ENCODE data around the gene GRK5.
"Not testable (repeated sequence)": the region's sequence is repeated elsewhere in the genome, so short reads cannot be mapped to it uniquely, and the experiment has no call there.

The GRK5 gene

DNA sequence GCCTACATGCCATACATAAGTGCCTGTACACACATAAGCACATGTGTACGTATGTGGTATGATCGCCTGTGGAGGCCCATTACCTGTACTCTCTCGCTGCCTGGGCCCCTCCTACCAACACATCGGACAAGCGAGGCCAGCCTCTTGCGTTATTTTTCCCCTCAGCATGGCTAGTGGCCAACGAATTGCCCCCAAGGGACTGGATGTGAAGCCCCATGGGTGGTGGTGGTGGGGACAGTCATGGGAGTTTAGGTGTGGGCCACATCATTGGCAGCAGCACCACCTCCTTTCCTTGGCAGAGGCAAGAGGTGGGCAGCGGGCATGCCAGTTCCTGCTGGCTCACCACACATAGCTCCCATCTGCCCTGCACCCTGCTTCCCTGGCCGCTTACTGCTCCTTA lies 10.0 kb downstream of the GRK5 start:
- intact Hi-C loops (cut with DNase I) = no loop called here
- no peak for DNase-seq

DNA sequence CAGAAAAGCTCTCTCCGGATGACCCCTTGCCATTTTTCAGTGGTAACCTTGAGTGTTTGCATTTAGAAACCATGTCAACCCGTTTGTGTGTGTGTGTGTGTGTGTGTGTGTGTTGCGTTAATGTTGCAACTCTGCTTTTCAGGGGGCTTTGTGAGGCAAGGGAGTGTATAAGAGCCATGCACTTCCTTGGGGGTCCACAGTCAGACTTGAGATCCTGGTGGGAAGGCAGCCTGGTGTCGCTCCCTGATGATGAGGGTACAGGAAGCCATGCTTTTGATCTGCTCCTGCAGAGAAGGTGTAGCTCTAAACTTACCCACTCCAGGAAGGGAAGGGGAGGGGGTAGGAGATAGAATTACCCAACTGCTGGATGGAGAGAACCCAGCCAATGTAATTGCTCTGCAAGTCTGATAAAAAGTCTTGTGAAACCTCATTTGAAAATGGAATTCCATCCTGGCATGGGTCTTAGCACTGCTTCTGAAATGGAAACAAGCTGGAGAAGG lies 10.7 kb downstream of the GRK5 start:
- intact Hi-C loops (cut with DNase I) = no loop called here
- no peak for DNase-seq

DNA sequence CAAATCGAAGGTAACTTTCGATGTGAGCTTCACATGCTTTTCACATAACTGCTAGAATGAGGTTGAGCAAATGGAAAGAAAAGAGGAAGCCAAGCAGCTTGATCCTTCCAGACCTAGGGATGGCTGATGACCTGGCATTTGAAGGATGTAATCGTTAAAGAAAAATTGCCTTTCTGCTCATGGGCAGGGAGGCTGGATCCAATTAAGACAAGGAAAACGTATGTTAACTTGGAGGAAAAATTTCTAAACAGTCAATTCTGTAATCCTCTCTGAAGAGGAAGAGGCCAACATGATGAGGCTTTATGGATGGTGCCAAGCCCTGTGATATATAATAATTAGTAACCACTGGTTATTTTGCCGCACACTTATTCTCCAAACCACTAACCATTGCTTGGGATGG lies 12.5 kb downstream of the GRK5 start:
- DNase-seq = no peak
- intact Hi-C loops (cut with DNase I) = no loop called here

DNA sequence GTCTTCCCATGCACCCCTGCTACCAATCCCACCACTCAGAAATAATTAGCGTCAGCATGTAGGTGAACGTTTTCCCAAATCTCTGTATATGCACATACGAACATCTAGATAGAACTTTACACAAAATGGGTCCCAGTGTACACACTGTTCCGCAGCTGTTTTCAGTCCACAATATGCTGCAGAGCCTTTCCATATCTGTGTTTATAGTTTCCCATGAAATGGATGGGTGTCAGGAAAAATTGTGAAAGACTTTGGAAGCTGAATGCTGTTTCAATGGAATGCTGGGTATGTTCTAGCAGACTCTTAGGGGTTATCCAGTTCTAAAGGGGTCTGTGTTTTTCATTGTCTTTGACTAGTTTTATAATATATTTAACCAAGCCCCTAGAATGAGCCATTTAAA lies 13.8 kb downstream of the GRK5 start:
- intact Hi-C loops (cut with DNase I) = no loop called here

DNA sequence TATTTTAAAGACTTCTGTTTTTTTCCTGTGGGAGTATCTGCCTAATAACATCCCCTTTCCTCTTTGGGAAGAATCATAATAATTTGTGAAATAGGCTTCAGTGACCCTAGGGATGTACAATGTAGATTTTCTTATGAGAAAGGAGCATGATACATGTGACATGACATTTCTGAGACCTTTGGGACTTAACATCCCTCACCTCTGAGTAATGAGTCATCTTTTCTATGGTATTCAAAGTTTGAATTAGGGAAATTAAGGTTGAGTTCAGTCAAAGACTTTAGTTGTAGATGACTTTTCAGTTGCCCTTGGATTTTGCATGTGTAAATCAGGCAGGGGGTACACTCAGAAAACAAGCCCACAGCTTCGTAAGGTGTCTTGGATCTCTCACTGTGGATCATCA lies 14.3 kb downstream of the GRK5 start:
- intact Hi-C loops (cut with DNase I) = no loop called here

More for the DNA sequence above, 13.8 kb downstream of the GRK5 start:
- no peak for DNase-seq

DNA sequence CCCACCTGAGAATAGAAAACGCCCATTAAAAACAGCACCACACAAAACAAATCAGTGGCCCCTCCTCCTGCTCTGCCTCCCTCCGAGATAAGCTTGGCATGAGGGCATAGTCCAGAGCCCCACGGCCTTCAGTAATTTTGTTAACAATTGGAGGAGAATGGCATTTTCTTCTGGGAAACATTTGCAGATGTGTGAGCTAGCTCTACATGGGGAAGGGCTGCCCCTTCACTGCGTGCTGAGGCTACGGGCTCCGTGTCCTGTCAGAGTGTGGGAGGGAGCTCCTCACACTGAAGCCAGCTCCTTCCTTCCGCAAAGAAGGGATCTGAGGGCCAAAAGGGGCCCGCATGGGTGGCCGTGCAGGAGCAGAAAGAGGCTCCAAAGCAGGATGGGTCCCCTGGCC lies 15.2 kb downstream of the GRK5 start:
- intact Hi-C loops (cut with DNase I) = no loop called here
- DNase-seq = no peak

More for the DNA sequence above, 14.3 kb downstream of the GRK5 start:
- DNase-seq = no peak

DNA sequence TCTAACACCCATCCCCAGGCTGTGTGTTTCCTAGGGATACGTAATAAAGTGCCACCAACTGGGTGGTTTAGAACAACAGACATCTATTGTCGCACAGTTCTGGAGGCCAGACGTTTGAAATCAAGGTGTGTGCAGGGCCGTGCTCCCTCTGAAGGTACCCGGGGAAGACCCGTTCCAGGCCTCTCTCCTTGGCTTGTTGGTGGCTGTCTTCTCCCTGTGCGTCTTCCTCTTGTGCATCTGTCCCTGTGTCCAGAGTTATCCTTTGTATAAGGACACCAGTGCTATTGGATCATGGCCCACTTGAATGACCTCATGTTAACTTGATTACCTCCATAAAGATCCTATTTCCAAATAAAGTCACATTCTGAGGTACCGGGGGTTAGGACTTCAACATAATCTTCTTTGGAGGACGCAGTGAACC lies 15.6 kb downstream of the GRK5 start:
- intact Hi-C loops (cut with DNase I) = no loop called here
- no peak for DNase-seq

DNA sequence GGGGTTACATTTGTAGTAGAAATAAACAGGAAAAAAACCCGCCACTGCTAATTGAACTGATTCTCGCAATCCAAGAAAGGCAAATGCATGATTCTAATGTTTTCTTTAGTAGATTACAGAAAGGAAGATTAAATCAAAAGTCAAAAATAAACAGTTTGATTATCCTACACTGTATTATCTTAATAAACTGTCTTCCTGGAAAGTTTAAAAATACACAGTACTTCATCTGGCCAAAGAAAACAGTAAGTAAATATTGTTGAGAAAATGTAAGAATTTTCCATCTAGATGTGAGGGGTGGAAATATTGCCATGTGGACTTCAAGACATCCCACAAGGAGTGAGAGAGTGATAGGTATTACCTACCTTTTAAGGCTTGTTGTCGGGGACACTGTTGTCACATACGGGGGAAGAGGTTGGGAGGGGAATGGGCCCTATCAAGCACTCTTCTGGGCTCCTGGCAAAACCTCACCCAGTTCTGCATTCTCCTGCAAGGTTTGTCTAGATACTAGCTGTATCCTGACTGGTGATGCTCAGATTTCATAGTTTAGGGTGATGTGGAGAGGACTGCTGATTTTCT lies 17.8 kb downstream of the GRK5 start:
- intact Hi-C loops (cut with DNase I) = no loop called here

DNA sequence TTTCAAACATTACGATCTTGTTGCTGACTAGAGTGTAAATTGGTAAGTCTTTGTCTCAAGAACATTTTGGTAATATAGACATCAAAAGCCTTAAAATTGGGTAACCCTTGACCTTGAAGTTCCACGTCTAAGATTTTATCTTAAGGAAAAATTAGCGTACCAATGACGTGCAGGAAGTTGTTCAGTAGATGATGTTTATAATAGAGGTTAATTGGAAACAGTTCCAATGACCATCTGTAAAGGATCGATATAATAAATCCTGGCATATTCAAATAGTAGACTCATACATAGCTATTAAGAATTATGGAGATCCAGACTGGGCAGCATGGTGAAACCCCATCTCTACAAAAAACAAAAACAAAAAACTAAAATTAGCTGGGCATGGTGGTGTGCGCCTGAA lies 20.5 kb downstream of the GRK5 start:
- no peak for DNase-seq
- intact Hi-C loops (cut with DNase I) = no loop called here

More for the DNA sequence above, 17.8 kb downstream of the GRK5 start:
- no peak for DNase-seq

DNA sequence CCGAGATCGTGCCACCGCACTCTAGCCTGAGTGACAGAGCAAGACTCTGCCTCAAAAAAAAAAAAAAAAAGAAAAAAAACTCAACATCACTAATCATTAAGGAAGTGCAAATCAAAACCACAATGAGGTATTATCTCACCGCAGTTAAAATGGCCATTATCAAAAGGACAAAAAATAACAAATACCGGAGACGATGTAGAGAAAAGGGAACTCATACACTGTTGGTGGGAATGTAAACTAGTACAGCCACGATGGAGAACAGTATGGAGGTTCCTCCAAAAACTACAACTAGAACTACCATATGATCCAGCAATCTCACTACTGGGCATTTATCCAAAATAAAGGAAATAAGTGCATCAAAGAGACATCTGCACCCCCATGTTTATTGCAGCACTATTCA lies 24.3 kb downstream of the GRK5 start:
- intact Hi-C loops (cut with DNase I) = no loop called here
- no peak for DNase-seq

DNA sequence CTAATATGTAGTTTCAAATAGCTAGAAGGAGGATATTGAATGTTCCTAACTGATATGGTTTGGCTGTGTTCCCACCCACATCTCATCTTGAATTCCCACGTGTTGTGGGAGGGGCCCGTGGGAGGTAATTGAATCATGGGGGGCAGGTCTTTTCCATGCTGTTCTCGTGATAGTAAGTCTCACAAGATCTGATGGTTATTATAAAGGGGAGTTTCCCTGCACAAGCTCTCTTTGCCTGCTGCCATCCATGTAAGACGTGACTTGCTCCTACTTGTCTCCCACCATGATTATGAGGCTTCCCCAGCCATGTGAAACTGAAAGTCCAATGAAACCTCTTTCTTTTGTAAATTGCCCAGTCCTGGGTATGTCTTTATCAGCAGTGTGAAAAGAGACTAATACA lies 25.1 kb downstream of the GRK5 start:
- DNase-seq; intact Hi-C loops (cut with DNase I): not testable (repeated sequence)

DNA sequence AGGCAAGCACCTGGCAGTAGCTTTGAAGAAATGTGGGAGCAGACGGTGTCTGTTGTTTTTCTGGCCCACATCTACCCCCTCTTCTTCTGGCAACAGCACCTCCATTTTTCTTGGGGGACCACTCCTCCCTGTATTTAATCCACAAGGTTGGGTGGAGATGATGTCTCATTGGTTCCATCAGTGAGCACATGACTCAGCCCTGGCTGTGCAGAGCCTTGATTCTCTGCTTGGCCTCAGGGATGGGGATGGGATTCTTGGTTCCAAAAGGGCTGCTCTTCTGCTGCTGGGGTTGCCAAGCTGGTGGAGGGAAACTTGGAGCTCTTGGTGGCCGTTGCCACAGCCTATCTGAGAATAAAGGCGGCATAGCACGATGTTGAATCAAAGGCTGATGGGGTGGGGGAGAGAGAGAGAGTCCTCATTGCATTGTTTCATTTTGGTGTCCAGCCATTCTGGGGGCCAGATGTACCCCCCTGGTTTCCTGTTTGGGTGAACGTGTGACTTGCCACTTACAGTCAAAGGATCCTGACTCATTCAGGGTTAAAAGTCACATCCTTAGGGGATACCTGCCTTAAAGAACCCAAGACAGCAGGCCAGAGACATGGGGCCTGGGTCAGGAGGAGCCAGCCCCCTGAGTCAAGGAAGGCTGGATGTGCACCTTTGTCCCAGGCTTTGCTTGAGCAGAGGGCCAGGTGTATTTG lies 25.9 kb downstream of the GRK5 start:
- DNase-seq = no peak
- intact Hi-C loops (cut with DNase I) = no loop called here

DNA sequence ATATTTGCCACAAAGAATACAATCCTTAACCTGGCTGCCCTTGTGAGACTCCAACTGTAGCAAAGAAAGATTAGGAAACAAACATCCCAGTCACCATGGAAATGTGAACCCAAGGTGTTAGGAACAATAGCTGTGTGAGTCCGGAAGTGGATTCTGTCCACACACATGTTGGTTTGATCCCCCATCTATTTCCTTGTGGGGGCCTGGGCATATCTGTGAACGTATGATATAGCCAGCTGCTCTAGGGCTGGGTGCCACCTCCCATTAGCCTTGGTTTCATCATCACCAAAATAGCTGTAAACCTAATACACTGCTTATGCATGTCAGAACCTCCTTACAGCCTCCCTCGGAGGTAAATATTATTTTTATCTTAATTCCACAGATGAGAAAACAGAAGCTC lies 26.4 kb downstream of the GRK5 start:
- intact Hi-C loops (cut with DNase I) = no loop called here
- no peak for DNase-seq

DNA sequence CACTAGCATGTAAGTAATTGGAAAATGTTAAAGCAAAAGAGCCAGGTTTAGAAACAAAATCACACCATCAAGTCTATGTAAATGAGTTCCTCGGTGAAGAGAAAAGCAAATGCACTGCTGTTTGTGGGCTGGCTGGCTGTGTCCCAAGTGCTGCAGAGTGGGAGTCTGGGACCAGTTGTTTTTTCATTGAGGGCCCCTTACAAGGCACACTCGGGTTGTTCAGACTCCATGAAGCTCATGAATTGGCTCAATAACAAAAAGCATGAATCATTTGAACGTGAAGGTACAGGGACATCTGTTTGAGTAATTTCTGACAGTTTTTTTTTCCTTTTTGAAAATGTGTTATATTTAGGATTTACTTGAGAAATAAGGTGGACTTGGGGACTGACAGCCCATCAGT lies 28.0 kb downstream of the GRK5 start:
- intact Hi-C loops (cut with DNase I) = no loop called here
- DNase-seq = peak; percentile 15 to 94 (median 69)

DNA sequence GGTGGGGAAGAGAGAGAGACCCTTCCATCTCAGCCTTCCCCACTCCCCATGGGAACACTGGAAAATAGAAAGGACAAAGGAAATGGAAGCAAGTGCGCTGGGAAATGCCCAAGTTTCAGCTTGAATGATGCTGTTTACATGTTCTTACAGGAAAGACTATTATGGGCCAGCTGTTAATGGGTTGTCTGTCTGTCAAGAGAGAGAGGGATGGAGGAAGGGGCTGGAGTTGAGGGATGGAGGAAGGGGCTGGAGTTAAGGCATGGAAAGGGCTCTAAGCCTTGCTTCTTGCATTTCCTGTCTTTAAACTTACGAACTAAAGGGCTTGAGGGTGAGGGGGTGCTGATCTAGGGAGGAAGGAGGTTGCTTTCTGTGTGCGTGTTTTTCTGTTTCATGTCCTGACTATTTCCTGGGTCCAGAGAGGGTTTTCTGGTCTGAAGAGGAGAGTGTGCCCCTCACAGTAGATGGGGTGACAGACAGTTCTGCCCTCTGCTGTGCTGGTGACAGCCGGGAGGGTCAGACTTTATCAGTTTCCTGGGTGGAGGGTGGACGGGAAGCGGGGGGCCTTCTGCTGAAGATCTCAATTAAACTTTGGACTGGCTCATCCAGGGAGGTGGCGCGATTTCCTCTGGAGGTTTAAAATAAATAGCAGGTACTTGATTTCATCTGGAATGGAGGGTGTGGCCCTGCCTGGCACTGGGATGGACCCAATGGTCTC lies 30.5 kb downstream of the GRK5 start:
- no peak for DNase-seq

DNA sequence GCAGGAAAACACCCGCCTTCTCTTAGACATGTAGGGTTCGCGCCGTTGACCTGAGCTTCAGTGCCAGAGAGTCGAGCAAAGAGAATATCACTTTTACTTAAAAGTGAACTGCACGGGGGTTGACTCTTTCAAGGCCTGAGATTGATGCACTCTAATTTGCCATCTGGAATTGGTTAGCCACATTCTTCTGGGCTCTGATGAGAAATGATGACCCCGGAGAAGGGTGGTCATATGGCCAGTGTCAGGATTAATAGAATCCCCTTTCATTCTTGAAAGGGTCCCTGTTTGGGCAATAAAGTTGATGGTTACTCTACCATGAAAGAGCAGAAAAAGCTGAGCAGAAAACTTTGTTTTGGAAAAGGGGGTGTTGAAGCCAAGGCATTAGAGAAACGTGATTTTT lies 31.2 kb downstream of the GRK5 start:
- DNase-seq = peak in 1 of 10 donors; percentile 38
- intact Hi-C loops (cut with DNase I) = no loop called here

More for the DNA sequence above, 30.5 kb downstream of the GRK5 start:
- intact Hi-C loops (cut with DNase I) = no loop called here

DNA sequence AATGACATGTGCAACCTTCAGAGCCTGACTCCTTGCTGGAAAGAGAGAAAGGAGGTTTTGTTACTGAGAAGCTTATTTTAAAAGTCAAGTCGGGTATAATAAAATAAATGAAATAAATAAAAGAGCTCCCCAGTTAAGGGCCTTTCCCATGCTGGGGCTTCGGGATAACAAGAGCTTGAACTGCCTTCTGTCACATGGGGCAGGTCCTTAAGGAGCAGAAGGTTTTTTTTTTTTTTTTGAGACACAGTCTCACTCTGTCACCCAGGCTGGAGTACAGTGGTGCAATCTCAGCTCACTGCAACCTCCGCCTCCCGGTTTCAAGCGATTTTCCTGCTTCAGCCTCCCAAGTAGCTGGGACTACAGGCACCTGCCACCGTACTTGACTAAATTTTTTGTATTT lies 31.6 kb downstream of the GRK5 start:
- intact Hi-C loops (cut with DNase I) = not testable (repeated sequence)

DNA sequence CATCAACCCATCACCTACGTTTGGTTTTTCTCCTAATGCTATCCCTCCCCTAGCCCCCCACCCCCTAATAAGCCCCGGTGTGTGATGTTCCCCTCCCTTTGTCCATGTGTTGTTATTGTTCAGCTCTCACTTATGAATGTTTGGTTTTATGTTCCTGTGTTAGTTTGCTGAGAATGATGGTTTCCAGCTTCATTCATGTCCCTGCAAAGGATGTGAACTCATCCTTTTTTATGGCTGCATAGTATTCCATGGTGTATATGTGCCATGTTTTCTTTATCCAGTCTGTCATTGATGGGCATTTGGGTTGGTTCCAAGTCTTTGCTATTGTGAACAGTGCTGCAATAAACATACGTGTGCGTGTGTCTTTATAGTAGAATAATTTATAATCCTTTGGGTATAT lies 32.3 kb downstream of the GRK5 start:
- intact Hi-C loops (cut with DNase I); DNase-seq: not testable (repeated sequence)

More for the DNA sequence above, 31.6 kb downstream of the GRK5 start:
- not testable (repeated sequence) for DNase-seq

DNA sequence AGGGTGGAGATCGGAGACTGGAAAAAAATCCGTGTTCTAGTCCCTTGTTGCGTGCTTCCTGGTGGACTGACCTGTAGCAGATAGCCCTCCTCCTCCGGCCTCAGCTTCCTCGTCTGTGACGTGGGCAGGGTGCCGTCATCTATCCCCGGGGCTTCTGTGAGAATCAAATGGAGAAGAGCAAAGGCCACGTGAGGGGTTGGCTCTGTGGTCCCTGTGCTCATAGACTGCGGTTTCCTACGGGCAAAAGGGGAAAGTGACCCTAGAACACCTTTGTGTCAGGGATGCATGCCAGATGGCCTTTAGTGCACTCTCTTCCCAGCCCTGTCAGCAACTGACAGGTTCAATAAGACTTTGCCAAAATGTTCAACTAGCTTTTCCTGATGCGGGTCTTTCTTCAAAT lies 33.7 kb downstream of the GRK5 start:
- no peak for DNase-seq
- intact Hi-C loops (cut with DNase I) = no loop called here

DNA sequence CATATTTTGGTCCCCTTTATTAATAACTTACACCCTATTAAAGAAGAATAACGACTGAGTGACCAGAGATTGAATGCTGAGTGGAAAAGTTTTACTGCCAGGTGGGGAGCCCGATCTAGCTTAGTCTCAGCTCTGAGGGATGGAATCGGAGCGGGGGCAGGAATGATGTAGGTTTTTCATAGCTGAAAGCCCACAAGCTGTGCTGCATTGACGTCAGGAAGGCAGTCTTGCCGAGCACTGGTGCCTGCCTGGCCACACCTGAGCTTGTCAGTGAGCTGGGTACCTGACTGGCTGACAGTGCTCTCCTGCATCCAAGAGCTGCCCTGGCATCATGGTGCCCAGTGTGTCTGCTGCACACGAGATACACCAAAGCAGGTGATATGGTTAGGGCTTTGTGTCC lies 34.8 kb downstream of the GRK5 start:
- no peak for DNase-seq
- intact Hi-C loops (cut with DNase I) = no loop called here

DNA sequence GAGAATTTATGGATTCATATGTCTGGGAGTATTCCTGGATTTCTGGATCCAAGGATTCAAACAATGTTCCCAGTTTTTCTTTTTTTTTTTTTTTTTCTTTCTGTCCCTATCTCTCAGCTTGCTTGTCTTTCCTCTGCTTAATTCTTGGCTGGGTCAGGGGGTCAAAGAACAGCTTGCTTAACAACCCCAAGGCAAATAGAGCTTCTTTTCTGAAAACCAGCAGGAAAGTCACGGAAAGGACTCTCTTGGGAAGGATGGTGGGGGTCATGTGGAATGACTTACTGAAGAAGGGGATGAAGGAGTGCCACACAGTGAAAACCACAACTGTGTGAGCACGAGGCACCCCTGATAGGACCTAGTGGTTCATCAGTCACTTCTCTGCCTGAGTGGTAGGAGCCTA lies 36.1 kb downstream of the GRK5 start:
- no peak for DNase-seq
- intact Hi-C loops (cut with DNase I) = no loop called here

DNA sequence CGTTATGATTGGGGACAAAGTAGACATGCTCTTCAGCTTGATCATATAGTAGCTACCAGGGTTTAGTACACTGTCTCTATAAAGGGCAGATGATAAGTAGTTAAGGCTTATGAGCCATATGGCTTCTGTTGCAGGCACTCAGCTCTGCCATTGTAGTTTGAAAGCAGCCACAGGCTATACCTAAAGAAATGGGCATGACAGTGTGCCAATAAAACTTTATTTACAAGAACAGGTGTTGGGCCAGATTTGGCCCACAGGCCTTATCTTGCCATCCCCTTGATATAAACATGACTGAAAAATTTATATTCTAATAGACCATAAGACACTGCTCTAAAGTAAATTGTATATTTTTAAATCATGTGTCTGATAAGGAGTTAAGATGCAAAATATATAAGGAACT lies 36.6 kb downstream of the GRK5 start:
- intact Hi-C loops (cut with DNase I) = no loop called here
- DNase-seq = no peak
